Heart right ventricle (tissue), 16 donors: ENCODE data around the gene DIO1. TPM values are rescaled to one million over a fixed set of nuclear protein-coding genes. Genes with fewer than 3 reads are reported as not detected.
A peak's percentile ranks its signal among the peaks of the same experiment; 100 is the strongest.

Source experiments
- ATAC-seq, 8 donors: fragments of 200-7000 bp; cut with Tn5 transposase; one replicate each; pipeline ENCODE4 v1.9.1; 2020; ENCODE audit warnings: mild to moderate bottlenecking in 8 of 8, moderate library complexity in 8 of 8, moderate number of reproducible peaks in 1 of 8
- DNase-seq, 2 donors: peaks; one replicate each; pipeline ENCODE4 v3.0.0-alpha.2; 2020
- H3K27ac ChIP-seq, 10 donors: fragments of 200-600 bp; sonication (generic) in 2 of 10; one replicate each; pipeline versions ENCODE4 v1.5.0 to v1.8.0; 2020 to 2022; ENCODE audit warnings: mild to moderate bottlenecking in 3 of 10
- H3K27me3 ChIP-seq, 7 donors: fragments of 200-600 bp; one replicate each; pipeline ENCODE4 v1.8.0; 2021 to 2022; ENCODE audit warnings: mild to moderate bottlenecking in 2 of 7
- H3K36me3 ChIP-seq, 9 donors: fragments of 200-600 bp; sonication (generic) in 1 of 9; one replicate each; pipeline versions ENCODE4 v1.5.0 to v1.8.0; 2020 to 2022; ENCODE audit warnings: mild to moderate bottlenecking in 2 of 9
- H3K4me1 ChIP-seq, 9 donors: fragments of 200-600 bp; sonication (generic) in 1 of 9; one replicate each; pipeline versions ENCODE4 v1.5.0 to v1.8.0; 2020 to 2022; ENCODE audit warnings: mild to moderate bottlenecking in 4 of 9
- H3K4me3 ChIP-seq, 10 donors: fragments of 200-600 bp; sonication (generic) in 2 of 10; one replicate each; pipeline versions ENCODE4 v1.5.0 to v1.8.0; 2020 to 2022; ENCODE audit warnings: mild to moderate bottlenecking in 7 of 10, moderate library complexity in 2 of 10
- H3K9me3 ChIP-seq, 11 donors: fragments of 200-600 bp in 10 of 11; sonication (generic) in 2 of 11; one replicate each; pipeline versions ENCODE4 v1.5.0 to v1.8.0; 2013 to 2022; ENCODE audit warnings: mild to moderate bottlenecking in 2 of 11, control low read depth in 1 of 11, moderate library complexity in 1 of 11
- WGBS, 2 donors: extraction: QIAGEN DNeasy Blood & Tissue Kit; methylation state at CpG; one replicate each; pipeline ENCODE4 v1.1.7; 2013; ENCODE audit warnings: inconsistent platforms in 1 of 2; 5-methylcytosine and 5-hydroxymethylcytosine counted together
- intact Hi-C, 10 donors: fragments of 100-400 bp; cut with DNase I; formaldehyde crosslinking; loops; one replicate each; pipeline versions ENCODE4 v1.11.1 to v1.14.2; 2022
- polyA plus RNA-seq, 2 donors: library from polyadenylated mRNA; stranded (reverse); fragments of 200-250 nt; gene quantifications; one replicate each; pipeline ENCODE4 v1.2.3, GENCODE V29; 2013
- total RNA-seq, 10 donors: library from RNA; stranded (reverse); fragmentation: NEBNext Ultra II Directional in 3 of 10; extraction: Animal tissue kit (Norgen Biotek cat#: 25700) in 3 of 10; gene quantifications; one replicate each; pipeline versions ENCODE4 v1.2.1 to v1.2.4, GENCODE V29; 2021 to 2023
- TF ChIP-seq, protein P1 (sequence below), 9 donors: fragments of 200-600 bp; sonication (generic) in 2 of 9; IDR thresholded peaks; one replicate each; pipeline versions ENCODE4 v1.5.0 to v1.8.0; 2021 to 2022; ENCODE audit warnings: antibody characterized with exemption in 9 of 9, mild to moderate bottlenecking in 5 of 9, moderate library complexity in 1 of 9
- donor health status: Arrhythmogenic right ventricular cardiomyopathy.
- donor health status: ischemic (EF 13 %, LVEDD 7.1; RV severe dilation, severe dysfunction).
- donor health status: healthy with polysubstance abuse.
- donor health status: DM: no; HTN: yes; CAD: no.
- donor health status: DM: no; HTN: no; CAD: no.
- donor health status: ischemic (EF 25% LVEDD 6.9; RV normal size, moderate dysfunction).
- donor health status: ischemic (EF 25% LVEDD 5.7; RV mildly dilated, moderate dysfunction).
- donor health status: healthy.
- donor health status: DM: yes; HTN: yes; CAD: no.
- donor health status: Ischemic cardiomyopathy.
- donor health status: ischemic (EF 35%, LVEDD 5.7; RV mildly dilated, moderate dysfunction).
- donor health status: nonischemic (EF 11% LVEDD 7.7; RV severe dilation, severe dysfunction).
- donor health status: DM: yes; HTN: yes; CAD: no.
- donor health status: PGD.
- donor health status: ischemic (EF 29% LVEDD 5.4; RV normal size, mild dysfunction).
- donor health status: nonischemic (EF 23%, LVEDD 6.1; RV moderate dilation, normal function).

DIO1 gene
- total and polyA plus RNA-seq, 12 donors = not detected

GRCh38 chr1:53888681-53889080, 5.3 kb upstream of the DIO1 start:
- ATAC-seq (no peak), DNase-seq (no peak)
- peak overlapping the region in 8 of 10 donors; percentile 71 to 100 (median 90) for H3K4me3 ChIP-seq
- TF ChIP-seq, protein P1, sequence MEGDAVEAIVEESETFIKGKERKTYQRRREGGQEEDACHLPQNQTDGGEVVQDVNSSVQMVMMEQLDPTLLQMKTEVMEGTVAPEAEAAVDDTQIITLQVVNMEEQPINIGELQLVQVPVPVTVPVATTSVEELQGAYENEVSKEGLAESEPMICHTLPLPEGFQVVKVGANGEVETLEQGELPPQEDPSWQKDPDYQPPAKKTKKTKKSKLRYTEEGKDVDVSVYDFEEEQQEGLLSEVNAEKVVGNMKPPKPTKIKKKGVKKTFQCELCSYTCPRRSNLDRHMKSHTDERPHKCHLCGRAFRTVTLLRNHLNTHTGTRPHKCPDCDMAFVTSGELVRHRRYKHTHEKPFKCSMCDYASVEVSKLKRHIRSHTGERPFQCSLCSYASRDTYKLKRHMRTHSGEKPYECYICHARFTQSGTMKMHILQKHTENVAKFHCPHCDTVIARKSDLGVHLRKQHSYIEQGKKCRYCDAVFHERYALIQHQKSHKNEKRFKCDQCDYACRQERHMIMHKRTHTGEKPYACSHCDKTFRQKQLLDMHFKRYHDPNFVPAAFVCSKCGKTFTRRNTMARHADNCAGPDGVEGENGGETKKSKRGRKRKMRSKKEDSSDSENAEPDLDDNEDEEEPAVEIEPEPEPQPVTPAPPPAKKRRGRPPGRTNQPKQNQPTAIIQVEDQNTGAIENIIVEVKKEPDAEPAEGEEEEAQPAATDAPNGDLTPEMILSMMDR (IDR thresholded peaks at IDR 0.05) = no peak
- WGBS, 2 donors = 40 to 63% methylated on average over 2 of the region's 2 CpGs
- peak overlapping the region in 6 of 10 donors; percentile 57 to 92 (median 80) for H3K27ac ChIP-seq
- peaks cover 0 to 41% (median 0%) of the 10 kb centered on the region in 9 donors for H3K36me3 ChIP-seq
- H3K4me1 ChIP-seq = peaks cover 0 to 35% (median 13%) of the 10 kb centered on the region in 9 donors
- intact Hi-C loops = loop anchor here in 6 of 10 donors (2.0 to 5.0 kb wide), 3 partner anchors 56 to 164 kb away; partner anchors contain the start of genes IFT25 (in 6 of the 6), LRRC42 (in 4 of the 6), TCEANC2 (in 1 of the 6) and TMEM59 (in 1 of the 6)
- no peaks in the 10 kb centered on the region for H3K9me3 ChIP-seq
- no peaks in the 10 kb centered on the region for H3K27me3 ChIP-seq

DNA sequence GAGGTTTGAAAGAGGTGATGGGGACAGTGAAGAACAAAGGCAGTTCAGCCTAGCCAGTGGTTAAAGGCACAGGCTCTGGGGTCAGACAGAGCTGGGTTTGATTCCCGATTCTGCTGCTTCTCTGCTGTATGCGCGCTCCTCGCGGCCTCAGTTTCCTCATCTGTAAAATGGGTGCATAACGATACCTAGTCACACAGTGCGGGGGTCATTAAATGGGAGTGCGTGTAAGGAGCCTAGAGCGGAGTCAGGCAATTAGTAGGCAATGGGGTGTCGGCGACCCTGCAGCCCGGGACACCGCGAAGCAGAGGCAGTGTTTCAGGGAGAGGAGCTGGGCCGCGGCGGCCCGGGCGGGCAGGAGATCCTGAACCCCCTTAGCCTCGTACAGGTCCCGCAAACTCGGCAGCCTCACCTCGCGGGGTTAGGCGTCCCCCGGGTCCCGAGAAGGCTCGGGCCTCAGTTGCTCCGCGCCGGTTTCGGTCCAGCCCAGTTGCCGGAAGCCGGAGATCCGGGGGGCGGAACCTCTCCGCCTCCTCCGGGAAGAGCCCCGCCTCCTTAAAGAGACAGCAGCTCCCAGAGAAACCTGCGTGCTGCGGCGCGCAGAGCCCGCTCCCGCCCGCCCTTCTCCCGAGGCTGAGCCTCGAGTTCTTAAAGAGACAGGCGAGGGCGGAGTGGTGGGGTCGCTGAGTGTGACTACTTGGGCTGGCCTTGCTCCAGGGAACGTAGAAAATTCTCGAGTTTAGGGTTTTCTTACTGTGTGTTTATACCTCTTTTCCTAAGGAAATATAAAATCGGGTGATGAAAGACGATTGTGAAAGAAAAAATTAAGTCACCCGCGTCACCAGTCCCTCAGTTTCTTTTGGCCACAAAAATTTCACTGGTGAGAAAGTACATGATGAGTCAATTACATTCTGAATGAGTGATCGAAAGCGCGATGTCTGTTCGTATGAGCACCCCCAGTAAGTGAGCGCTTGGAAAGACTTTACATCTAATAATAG, 4.4 kb upstream of the DIO1 start, which contains the start of gene YIPF1:
Gene YIPF1 (minus strand): TSS at position 494 of the 995 bp plus-strand sequence. CDS start 860 bp downstream, outside the sequence.
- peaks cover 0 to 32% (median 0%) of the 10 kb centered on the region in 9 donors for H3K36me3 ChIP-seq
- H3K4me1 ChIP-seq = peaks cover 0 to 36% (median 13%) of the 10 kb centered on the region in 9 donors
- peak within 1 kb of the TSS; percentile 60 to 100 (median 82) for H3K4me3 ChIP-seq
- TF ChIP-seq, protein P1 (IDR thresholded peaks at IDR 0.05) = no peak
- 2 to 3% methylated on average over 62 of the region's 62 CpGs for WGBS, 2 donors
- H3K9me3 ChIP-seq = no peaks in the 10 kb centered on the region
- DNase-seq (peak; percentile 90), ATAC-seq (peak; percentile 98 to 100 (median 99))
- H3K27me3 ChIP-seq = no peaks in the 10 kb centered on the region
- intact Hi-C loops = loop anchor here in 8 of 10 donors (2.0 to 5.0 kb wide), 4 partner anchors 53 to 163 kb away; partner anchors contain the start of genes IFT25 (in 7 of the 8), LRRC42 (in 5 of the 8), TCEANC2 (in 1 of the 8) and TMEM59 (in 1 of the 8)
- H3K27ac ChIP-seq = peak within 1 kb of the TSS in 9 of 10 donors; percentile 49 to 92 (median 77)

GRCh38 chr1:53890522-53890941, 3.5 kb upstream of the DIO1 start:
- TF ChIP-seq, protein P1 (IDR thresholded peaks at IDR 0.05) = no peak
- no peaks in the 10 kb centered on the region for H3K27me3 ChIP-seq
- peaks cover 0 to 37% (median 13%) of the 10 kb centered on the region in 9 donors for H3K4me1 ChIP-seq
- no peaks in the 10 kb centered on the region for H3K9me3 ChIP-seq
- peak overlapping the region in 5 of 10 donors; percentile 57 to 92 (median 78) for H3K27ac ChIP-seq
- peaks cover 0 to 25% (median 0%) of the 10 kb centered on the region in 9 donors for H3K36me3 ChIP-seq
- intact Hi-C loops = loop anchor here in 2 of 10 donors (5.0 kb wide), 2 partner anchors 52 to 57 kb away; partner anchors contain the start of genes IFT25 (in 1 of the 2) and LRRC42 (in 1 of the 2)
- WGBS, 2 donors = 81 to 86% methylated on average over 7 of the region's 7 CpGs
- H3K4me3 ChIP-seq = peak overlapping the region in 9 of 10 donors; percentile 60 to 100 (median 88)
- ATAC-seq = peak in 1 of 8 donors; percentile 12
- DNase-seq = no peak

GRCh38 chr1:53891018-53891417, 3.0 kb upstream of the DIO1 start:
- ATAC-seq (no peak), DNase-seq (no peak)
- intact Hi-C loops = loop anchor here in 2 of 10 donors (5.0 kb wide), 2 partner anchors 51 to 56 kb away; partner anchors contain the start of genes IFT25 (in 1 of the 2) and LRRC42 (in 1 of the 2)
- TF ChIP-seq, protein P1 (IDR thresholded peaks at IDR 0.05) = no peak
- no peak overlapping the region for H3K4me3 ChIP-seq
- no peaks in the 10 kb centered on the region for H3K27me3 ChIP-seq
- peaks cover 0 to 20% (median 0%) of the 10 kb centered on the region in 9 donors for H3K36me3 ChIP-seq
- H3K27ac ChIP-seq = no peak overlapping the region
- peaks cover 0 to 42% (median 13%) of the 10 kb centered on the region in 9 donors for H3K4me1 ChIP-seq
- 84 to 85% methylated on average over 2 of the region's 2 CpGs for WGBS, 2 donors
- H3K9me3 ChIP-seq = no peaks in the 10 kb centered on the region
